HEK293 (cell line): ENCODE results near the gene NAV1.
A peak's percentile ranks its signal among the peaks of the same experiment; 100 is the strongest.

Experiments used
- CTCF ChIA-PET: fragments of 350-600 bp; formaldehyde crosslinking; extraction: SDS; loops from one replicate; lab custom pipeline; 2021; ENCODE audit warnings: antibody characterized with exemption; lab: Yijun Ruan, JAX
- POLR2A ChIA-PET: fragments of 300-600 bp; formaldehyde crosslinking; extraction: SDS; loops from one replicate; lab custom pipeline; 2020; ENCODE audit warnings: antibody characterized with exemption, inconsistent platforms; lab: Yijun Ruan, JAX
- H3K27ac ChIP-seq: fragments of 200-500 bp; sonication (Bioruptor generic); 2 replicates; pipeline ENCODE4 v1.5.1; 2014; ENCODE audit warnings: low read depth, low read length, control low read depth, inconsistent platforms; ENCODE audit errors: extremely low read depth
- H3K36me3 ChIP-seq, 2 experiments: fragments of 200-500 bp in 1 of 2; sonication (Bioruptor generic) in 1 of 2; 1 replicate in 1 of 2; 2 replicates in 1 of 2; pipeline ENCODE4 v1.5.1; 2014 to 2017; ENCODE audit warnings: inconsistent platforms in 2 of 2, low read length in 2 of 2; ENCODE audit not compliant: control insufficient read depth in 2 of 2, insufficient read depth in 1 of 2
- H3K4me1 ChIP-seq: fragments of 200-500 bp; sonication (Bioruptor generic); 2 replicates; pipeline ENCODE4 v1.5.1; 2014; ENCODE audit warnings: mild to moderate bottlenecking, low read length, inconsistent platforms; ENCODE audit not compliant: control insufficient read depth, insufficient read depth
- H3K4me3 ChIP-seq: 2 replicates; pipeline ENCODE4 v1.5.1; 2011; ENCODE audit warnings: low read depth, mild to moderate bottlenecking, control low read depth, low read length, moderate library complexity
- H3K9me3 ChIP-seq: fragments of 200-500 bp; sonication (Bioruptor generic); 2 replicates; pipeline ENCODE4 v1.5.1; 2014; ENCODE audit warnings: low read depth, low read length, inconsistent platforms; ENCODE audit not compliant: control insufficient read depth, insufficient read depth
- ELK4 ChIP-seq: IDR thresholded peaks from 2 replicates; pipeline ENCODE4 v1.6.1; 2011; ENCODE audit warnings: mild to moderate bottlenecking, low read depth, low read length, borderline replicate concordance
- GLI4 ChIP-seq: fragments of 450-650 bp; formaldehyde crosslinking; IDR thresholded peaks from 2 replicates; pipeline ENCODE4 v1.5.1; 2016; ENCODE audit warnings: missing biosample characterization, missing genetic modification characterization
- HOXA7 ChIP-seq: sonication (generic); formaldehyde crosslinking; IDR thresholded peaks from 2 replicates; pipeline ENCODE4 v1.8.1; 2022; ENCODE audit warnings: missing genetic modification reagents, borderline replicate concordance
- HOXD13 ChIP-seq: sonication (generic); formaldehyde crosslinking; IDR thresholded peaks from 2 replicates; pipeline ENCODE4 v1.8.0; 2022; ENCODE audit warnings: missing genetic modification reagents, borderline replicate concordance
- KLF7 ChIP-seq: fragments of 450-650 bp; formaldehyde crosslinking; IDR thresholded peaks from 2 replicates; pipeline ENCODE4 v1.5.1; 2016; ENCODE audit warnings: missing biosample characterization, missing genetic modification characterization, borderline replicate concordance
- PRDM1 ChIP-seq: fragments of 450-650 bp; formaldehyde crosslinking; IDR thresholded peaks from 2 replicates; pipeline ENCODE4; 2016; ENCODE audit warnings: missing biosample characterization, missing genetic modification characterization
- REPIN1 ChIP-seq: fragments of 450-650 bp; formaldehyde crosslinking; IDR thresholded peaks from 2 replicates; pipeline ENCODE4 v1.5.1; 2017; ENCODE audit warnings: missing biosample characterization, missing genetic modification characterization, low read depth
- WT1 ChIP-seq: fragments of 450-650 bp; formaldehyde crosslinking; IDR thresholded peaks from 2 replicates; pipeline ENCODE4 v1.5.1; 2016; ENCODE audit warnings: missing biosample characterization, missing genetic modification characterization
- ZBTB6 ChIP-seq: fragments of 450-650 bp; formaldehyde crosslinking; IDR thresholded peaks from 2 replicates; pipeline ENCODE4 v1.5.1; 2017; ENCODE audit warnings: missing biosample characterization, missing genetic modification characterization
- ZBTB8A ChIP-seq: fragments of 450-650 bp; formaldehyde crosslinking; IDR thresholded peaks from 2 replicates; pipeline ENCODE4 v1.5.1; 2016; ENCODE audit warnings: missing biosample characterization, missing genetic modification characterization
- ZIC2 ChIP-seq: fragments of 450-650 bp; formaldehyde crosslinking; IDR thresholded peaks from 2 replicates; pipeline ENCODE4 v1.5.1; 2016; ENCODE audit warnings: missing biosample characterization, missing genetic modification characterization
- ZNF10 ChIP-seq: fragments of 450-650 bp; formaldehyde crosslinking; IDR thresholded peaks from 2 replicates; pipeline ENCODE4 v1.5.1; 2017; ENCODE audit warnings: missing biosample characterization, missing genetic modification characterization
- ZNF132 ChIP-seq: fragments of 450-650 bp; formaldehyde crosslinking; IDR thresholded peaks from 2 replicates; pipeline ENCODE4 v1.5.1; 2017; ENCODE audit warnings: missing biosample characterization, missing genetic modification characterization, borderline replicate concordance
- ZNF16 ChIP-seq: fragments of 450-650 bp; formaldehyde crosslinking; IDR thresholded peaks from 2 replicates; pipeline ENCODE4 v1.5.1; 2016; ENCODE audit warnings: low read depth, missing biosample characterization, missing genetic modification characterization
- ZNF169 ChIP-seq: fragments of 450-650 bp; formaldehyde crosslinking; IDR thresholded peaks from 2 replicates; pipeline ENCODE4 v1.5.1; 2016; ENCODE audit warnings: missing biosample characterization, missing genetic modification characterization
- ZNF184 ChIP-seq: fragments of 450-650 bp; IDR thresholded peaks from 2 replicates; pipeline ENCODE4 v1.5.1; 2018; ENCODE audit warnings: missing biosample characterization, mild to moderate bottlenecking, missing genetic modification characterization
- ZNF202 ChIP-seq: fragments of 450-650 bp; formaldehyde crosslinking; IDR thresholded peaks from 2 replicates; pipeline ENCODE4 v1.5.1; 2016; ENCODE audit warnings: missing biosample characterization, missing genetic modification characterization, borderline replicate concordance
- ZNF223 ChIP-seq: fragments of 450-650 bp; formaldehyde crosslinking; IDR thresholded peaks from 2 replicates; pipeline ENCODE4 v1.5.1; 2016; ENCODE audit warnings: missing biosample characterization, missing genetic modification characterization
- ZNF280C ChIP-seq: fragments of 450-650 bp; formaldehyde crosslinking; IDR thresholded peaks from 2 replicates; pipeline ENCODE4 v1.5.1; 2016; ENCODE audit warnings: missing biosample characterization, missing genetic modification characterization
- ZNF513 ChIP-seq: fragments of 450-650 bp; IDR thresholded peaks from 2 replicates; pipeline ENCODE4 v1.5.1; 2018; ENCODE audit warnings: missing biosample characterization, missing genetic modification characterization
- ZNF521 ChIP-seq: fragments of 450-650 bp; formaldehyde crosslinking; IDR thresholded peaks from 2 replicates; pipeline ENCODE4 v1.5.1; 2017; ENCODE audit warnings: missing biosample characterization, mild to moderate bottlenecking, missing genetic modification characterization
- ZNF571 ChIP-seq: fragments of 450-650 bp; formaldehyde crosslinking; IDR thresholded peaks from 2 replicates; pipeline ENCODE4 v1.5.0; 2017; ENCODE audit warnings: missing biosample characterization, missing genetic modification characterization
- ZNF623 ChIP-seq: fragments of 450-650 bp; formaldehyde crosslinking; IDR thresholded peaks from 2 replicates; pipeline ENCODE4 v1.5.1; 2016; ENCODE audit warnings: missing biosample characterization, missing genetic modification characterization

NAV1 gene

GRCh38 chr1:201500670-201501120, 38.2 kb upstream of the NAV1 start (continued):
- TF ChIP-seq ZBTB6 (no peak), ZNF184 (tag by site-specific recombination) (no peak), ZBTB8A (tag by site-specific recombination) (0 out of 2 replicates have a peak, but pooled peaks have one; percentile 24), ZNF513 (tag by site-specific recombination) (no peak)
- TF ChIP-seq, all 188 proteins: peak for 6

GRCh38 chr1:201501144-201501543, 37.8 kb upstream of the NAV1 start:
- Histone ChIP-seq H3K27ac (no peak overlapping the region), H3K36me3 (no peaks in the 10 kb centered on the region), H3K4me1 (no peaks in the 10 kb centered on the region; the same call in none of the 2 replicates), H3K4me3 (no peak overlapping the region), H3K9me3 (no peaks in the 10 kb centered on the region)
- ChIA-PET POLR2A (interaction anchor here (0.6 to 1.0 kb wide), 2 partner anchors 113 to 1219 kb away, joined by 3 to 4 read pairs; no protein-coding TSS in a partner anchor), CTCF (interaction anchor here (0.5 to 5.5 kb wide), 8 partner anchors 10 to 192 kb away, joined by 3 to 74 read pairs (median 5); no protein-coding TSS in a partner anchor)
- no peak for TF ChIP-seq ZNF521 (tag by site-specific recombination)
- TF ChIP-seq ZNF10 (tag by site-specific recombination) = no peak
- TF ChIP-seq HOXD13 (CRISPR knock-in tag) = no peak
- no peak for TF ChIP-seq REPIN1 (tag by site-specific recombination)
- TF ChIP-seq ZIC2 = no peak
- TF ChIP-seq ZNF623 (tag by site-specific recombination) = no peak
- TF ChIP-seq PRDM1 (tag by site-specific recombination) = no peak
- no peak for TF ChIP-seq HOXA7 (CRISPR knock-in tag)
- TF ChIP-seq KLF7 (tag by site-specific recombination) = no peak
- no peak for TF ChIP-seq GLI4 (tag by site-specific recombination)
- no peak for TF ChIP-seq ZNF571
- TF ChIP-seq ZNF280C (tag by site-specific recombination) = no peak
- TF ChIP-seq ZBTB8A (tag by site-specific recombination) = no peak
- TF ChIP-seq ZNF202 (tag by site-specific recombination) = no peak
- TF ChIP-seq ELK4 = no peak
- TF ChIP-seq ZNF169 (tag by site-specific recombination) = no peak
- no peak for TF ChIP-seq ZNF223
- no peak for TF ChIP-seq ZNF16
- no peak for TF ChIP-seq WT1 (tag by site-specific recombination)
- no peak for TF ChIP-seq ZNF132
